CD4-positive, alpha-beta T cell treated with Interleukin-15 for 1 hour (primary cell): Measurements from ENCODE around the gene RAB6B.

ENCODE experiments used
- DNase-seq: peaks from one replicate; pipeline ENCODE4 v3.0.0-alpha.2; 2020

The RAB6B gene

GRCh38 chr3:133855772-133856171 lies 39.9 kb downstream of the RAB6B start:
- no peak for DNase-seq

DNA sequence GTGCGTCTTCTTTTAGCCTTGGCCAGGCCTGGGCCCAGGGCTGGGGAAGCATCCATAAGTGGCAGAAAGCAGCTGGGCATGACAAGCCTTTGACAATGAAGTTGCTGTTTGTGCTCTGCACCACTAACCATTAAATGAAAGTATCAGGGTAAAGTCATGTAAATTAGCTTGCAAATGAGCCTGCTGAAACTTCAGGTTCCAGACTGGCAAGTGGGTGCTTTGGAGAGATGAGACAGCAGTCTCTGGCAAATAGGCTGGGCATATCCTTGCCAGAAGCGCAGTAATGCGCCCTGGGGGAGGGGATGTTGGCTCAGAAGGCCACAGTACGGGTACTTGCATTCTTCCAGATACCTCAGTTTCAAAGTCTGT lies 40.7 kb downstream of the RAB6B start:
- DNase-seq = no peak

DNA sequence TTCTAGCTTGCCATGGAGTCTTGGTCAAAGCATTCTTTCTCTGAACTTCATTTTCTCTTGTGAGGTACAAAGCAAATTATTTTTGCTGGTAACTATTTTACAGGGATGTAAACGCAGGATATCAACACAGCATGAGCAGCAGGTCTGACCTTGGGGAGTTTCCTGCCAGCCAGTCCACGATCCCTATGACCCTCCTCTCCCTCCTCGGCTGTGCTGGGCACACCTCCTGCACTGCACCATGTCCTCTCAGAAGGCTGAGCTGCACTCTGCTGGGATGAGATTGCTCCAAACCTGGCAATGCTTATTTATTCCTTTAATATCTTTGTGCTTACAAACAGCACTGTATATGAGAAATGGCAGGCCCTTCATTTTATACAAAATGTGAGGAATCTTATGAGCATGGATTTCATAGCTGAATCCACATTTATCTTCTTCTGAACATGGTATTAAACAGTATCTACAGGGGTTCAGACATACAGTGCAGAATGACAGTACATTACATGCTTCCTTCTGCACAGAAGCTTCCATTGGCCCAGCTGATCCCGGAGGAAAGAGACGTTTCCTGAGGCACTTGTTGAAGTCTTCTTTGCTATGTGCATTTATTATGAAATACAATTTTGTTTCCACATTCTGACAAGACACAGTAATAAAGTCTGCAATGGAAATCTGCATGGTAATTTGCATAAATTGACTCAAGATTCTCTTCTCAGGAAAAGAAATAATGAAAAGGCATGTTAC lies 41.2 kb downstream of the RAB6B start:
- no peak for DNase-seq

GRCh38 chr3:133853925-133854227 lies 41.8 kb downstream of the RAB6B start:
- no peak for DNase-seq

- DNase-seq = no peak
These were observed 42.4 kb downstream of the RAB6B start for GRCh38 chr3:133853063-133853924.

- no peak for DNase-seq
These were observed 43.8 kb downstream of the RAB6B start for GRCh38 chr3:133851931-133852330.

DNA sequence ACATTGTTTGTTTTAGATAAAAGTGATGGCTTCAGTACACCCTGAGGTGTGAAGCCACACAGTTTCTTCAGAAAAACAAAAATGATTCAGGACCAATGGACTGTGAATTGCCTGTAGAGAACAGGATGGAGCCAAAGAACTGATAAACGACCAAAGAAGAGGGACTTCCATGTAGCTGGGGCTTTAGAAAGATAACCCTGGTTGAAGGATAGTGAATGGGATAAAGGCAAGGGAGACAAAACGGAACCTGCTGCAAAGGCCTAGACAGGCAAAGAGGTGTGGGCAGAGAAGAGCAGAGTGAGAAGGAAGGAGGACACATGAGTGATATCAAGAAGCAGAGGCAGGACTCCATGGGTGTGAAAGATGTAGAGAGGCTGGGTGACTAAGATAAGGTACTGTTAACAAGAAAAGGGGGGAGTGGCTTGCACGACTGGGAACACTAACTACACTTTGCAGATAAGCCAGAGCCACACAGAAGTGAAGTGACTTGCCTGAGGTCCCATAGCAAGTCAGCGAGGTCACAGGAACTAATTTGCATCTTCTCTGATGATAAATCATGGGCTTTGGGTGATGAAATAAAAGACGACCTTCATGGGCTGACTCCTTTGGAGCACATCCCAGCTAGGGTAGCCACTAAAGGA lies 44.3 kb downstream of the RAB6B start:
- no peak for DNase-seq

- DNase-seq = no peak
These were observed 45.6 kb downstream of the RAB6B start for GRCh38 chr3:133850034-133850433.

- DNase-seq = no peak
These were observed 46.3 kb downstream of the RAB6B start for GRCh38 chr3:133849346-133849745.

DNA sequence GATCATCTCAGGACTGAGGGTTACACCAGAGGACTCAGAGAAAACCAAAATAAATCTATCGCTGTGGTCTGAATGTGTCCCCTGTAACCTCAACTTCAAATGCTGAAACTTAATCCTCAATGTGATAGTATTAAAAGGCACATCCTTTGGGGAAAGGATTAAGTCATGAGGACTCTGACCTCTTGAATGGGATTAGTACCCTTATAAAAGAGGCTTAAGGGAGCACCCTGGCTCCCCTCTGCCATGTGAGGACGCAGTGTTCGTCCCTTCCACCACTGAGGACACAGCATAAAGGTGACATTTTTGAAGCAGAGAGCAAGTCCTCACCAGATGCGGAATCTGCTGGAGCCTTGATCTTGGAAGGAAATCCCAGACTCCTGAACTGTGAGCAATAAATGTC lies 50.6 kb downstream of the RAB6B start:
- no peak for DNase-seq

GRCh38 chr3:133843634-133844033 lies 52.0 kb downstream of the RAB6B start:
- no peak for DNase-seq

GRCh38 chr3:133842158-133842557 lies 53.5 kb downstream of the RAB6B start:
- no peak for DNase-seq

GRCh38 chr3:133841196-133841595 lies 54.5 kb downstream of the RAB6B start:
- no peak for DNase-seq

DNA sequence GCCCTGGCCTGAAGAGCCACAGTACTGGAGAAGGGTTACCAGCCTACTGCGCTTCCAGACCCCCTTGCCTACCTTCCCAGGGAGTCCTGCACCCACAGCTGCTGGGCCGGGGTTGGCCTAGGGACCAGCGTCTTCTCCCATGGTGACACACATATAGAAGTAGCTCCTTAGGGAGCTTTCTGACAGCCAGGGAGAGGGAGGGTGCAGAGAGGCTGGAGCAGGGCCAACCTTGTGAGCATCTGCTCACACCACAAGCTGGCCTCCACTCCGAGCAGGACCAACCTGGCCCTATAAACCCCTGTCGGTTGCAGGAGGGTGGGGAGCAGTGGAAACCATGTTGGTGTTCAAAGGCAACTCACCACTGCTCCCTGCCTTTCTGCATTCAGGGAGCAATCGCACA lies 54.9 kb downstream of the RAB6B start:
- DNase-seq = no peak

DNA sequence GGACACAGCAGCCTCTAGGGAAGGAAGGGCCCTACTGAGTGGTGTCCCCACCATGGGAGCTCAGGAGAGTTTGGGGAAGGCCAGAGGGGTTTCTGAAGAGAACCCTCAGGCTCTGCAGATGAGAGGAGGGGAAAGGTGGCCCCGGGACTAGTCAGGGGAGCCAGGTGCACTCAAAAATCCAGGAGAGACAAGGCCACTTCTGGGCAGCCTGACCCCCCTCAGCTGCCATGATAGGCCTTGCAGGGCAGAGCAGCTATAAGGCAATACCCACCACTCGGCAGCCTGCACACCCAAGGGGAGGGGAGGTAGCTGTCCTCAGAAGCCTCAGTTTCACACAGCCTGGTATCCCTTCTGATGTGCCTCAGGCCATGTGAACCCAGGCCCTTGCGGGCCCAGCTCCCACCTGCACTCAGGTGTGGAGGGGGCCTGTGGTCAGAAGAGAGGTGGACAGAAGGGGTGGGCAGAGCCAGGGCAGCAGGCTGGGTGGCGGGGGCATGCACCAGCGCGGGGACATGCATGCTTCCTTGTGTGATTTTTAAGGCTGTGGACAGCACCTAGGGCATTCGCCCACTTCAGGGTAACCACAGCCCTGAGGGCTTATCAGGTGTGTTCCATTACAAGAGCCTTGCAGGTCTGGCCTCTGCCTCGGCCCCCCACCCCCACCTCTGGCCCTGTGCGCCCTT lies 55.5 kb downstream of the RAB6B start:
- no peak for DNase-seq

DNA sequence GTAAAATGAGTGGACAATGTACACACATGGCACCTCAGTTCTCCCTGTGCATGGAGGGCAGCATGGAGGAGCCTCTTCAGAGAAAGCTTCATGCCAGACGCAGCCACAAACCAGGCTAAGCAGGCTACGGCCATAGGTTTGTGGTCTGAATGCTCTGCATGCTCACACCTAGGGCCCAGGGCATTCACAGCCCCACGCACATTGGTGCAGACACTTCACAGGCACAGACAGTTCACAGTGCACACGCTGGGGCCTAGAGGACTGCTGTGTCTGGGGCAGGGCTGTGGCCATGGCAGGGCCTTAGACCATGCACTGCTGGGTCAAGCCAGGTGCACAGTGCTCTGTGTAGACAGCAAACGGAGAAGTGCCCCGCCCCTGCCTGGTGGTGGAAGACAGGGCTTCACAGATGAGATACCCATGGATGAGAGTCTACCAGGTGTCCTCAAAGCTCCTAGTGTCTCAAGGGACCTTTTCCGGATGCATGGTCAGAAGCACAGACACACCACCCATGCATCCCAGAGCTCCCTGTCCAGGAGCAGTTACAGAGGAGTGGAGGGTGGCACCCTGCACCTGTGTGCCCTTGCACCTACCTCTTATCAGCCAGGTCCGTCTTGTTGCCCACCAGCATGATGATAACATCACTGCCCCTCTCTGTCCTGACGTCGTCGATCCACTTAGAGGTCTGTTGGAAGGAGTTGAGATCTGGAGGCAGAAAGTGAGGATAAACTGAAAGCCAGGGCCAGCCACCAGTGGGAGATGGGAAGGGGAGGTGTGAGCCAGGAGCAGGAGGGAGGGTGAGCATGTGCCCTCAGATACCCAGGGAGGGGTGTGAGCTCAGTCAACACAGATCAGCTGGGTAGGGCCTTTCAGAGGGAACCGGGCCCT lies 56.5 kb downstream of the RAB6B start:
- no peak for DNase-seq

DNA sequence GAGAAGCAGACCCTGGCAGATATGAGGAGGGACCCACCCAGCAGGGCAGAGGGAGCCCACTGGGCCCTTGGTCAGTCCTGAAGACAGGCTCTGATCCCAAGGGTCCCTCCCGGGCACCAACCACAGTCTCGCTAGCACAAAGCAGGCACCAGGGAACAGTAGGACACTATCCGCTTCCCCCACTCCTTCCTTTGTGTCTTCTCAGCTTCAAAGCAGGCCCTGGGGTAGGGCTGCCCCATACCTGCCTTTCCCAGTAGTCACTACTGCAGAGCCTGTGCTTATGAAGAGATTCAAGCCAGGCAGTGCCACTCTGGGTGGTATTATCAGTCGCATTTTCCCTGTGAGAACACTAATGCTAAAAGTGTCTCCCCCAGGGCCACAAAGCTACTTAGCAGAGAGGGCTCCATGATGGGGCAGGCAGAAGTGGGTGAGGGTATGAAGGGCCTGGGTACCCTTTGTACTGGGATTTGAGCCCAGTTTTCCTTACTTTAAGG lies 57.3 kb downstream of the RAB6B start:
- no peak for DNase-seq

DNA sequence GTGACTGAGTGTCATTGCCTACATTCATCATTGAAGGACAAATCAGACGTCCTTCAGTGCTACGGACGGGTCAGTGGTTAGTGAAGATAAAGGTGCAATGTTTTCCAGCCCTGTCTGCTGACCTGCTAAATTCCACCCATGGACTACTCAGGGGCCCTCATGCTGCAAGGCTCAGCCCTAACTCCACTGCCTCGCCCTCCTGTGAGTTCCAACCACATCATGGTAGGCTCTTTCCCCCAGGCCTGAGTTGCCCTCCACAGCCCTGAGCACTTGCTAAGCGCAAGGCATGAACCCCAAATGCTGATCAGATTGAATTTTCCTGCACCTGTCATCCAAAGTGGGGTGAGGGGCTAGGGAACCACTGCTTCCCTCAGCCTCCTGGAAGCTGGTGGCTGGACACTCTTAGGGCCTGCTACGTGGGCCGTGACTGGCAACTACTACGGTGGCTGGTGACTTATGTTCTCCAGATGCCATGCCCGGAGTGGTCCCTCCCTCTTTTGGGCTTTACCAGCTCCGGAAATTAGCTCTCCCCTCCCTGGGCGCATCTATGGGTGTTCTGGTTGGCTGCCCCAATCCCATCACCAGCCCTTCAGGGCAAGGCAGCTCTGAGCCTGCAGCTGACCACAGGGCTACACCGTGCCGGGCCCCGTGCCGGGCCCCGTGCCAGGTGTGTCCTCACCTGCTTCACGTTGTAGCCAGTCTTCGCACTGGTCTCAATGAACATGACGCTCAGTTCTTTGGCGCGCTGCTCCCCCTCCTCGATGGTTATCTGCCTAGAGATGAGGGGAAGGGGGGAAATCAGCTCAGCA lies 58.0 kb downstream of the RAB6B start:
- DNase-seq = no peak

GRCh38 chr3:133836497-133837158 lies 59.1 kb downstream of the RAB6B start:
- DNase-seq = no peak

DNA sequence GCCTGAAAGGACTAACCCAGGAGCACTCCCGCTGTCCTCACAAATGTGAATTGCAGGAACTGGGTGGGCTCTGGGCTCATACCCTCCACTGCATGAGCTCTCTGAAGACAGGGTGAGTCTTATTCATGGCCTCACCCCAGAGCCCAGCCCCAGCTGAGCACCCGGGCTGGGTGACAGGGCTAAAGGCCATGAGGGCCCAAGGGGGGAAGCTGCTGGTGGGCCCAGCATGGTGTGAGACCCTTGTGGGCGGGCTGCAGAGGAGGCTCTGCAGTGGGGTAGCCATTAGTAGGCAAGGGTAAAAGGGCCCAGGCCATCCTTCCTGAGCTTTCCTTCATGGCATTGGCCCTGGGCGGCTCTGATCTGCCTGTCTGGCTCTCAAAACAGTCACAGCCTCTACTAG lies 59.7 kb downstream of the RAB6B start:
- DNase-seq = no peak

DNA sequence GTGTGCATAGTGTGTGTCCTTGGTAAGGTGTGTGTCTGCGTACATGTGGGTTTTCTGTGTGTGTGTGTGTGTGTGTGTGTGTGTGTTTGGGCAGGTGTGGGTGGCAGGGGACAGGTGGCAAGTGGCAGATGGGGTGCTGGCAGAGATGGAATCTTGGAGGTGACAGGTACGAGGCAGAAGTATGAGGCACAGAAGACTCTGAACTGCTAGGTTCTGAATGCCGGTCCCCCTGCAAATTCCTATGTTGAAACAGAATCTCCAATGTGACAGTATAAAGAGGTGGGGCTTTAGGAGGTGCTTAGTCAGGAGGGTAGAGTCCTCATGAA lies 60.3 kb downstream of the RAB6B start:
- DNase-seq = no peak
